IPS DF 4.7 (cell line): ENCODE measurements around the gene LETM1.

Experiments
- DNase-seq: peaks from one replicate; pipeline ENCODE4 v3.0.0-alpha.2; 2013; ENCODE audit warnings: low spot score; ENCODE audit errors: extremely low read depth

LETM1 gene

GRCh38 chr4:1795299-1796195 lies 60.4 kb downstream of the LETM1 start:
- DNase-seq, result no peak

- no peak for DNase-seq
Observed at GRCh38 chr4:1794809-1795298, 61.1 kb downstream of the LETM1 start.

GRCh38 chr4:1793940-1794808 lies 61.8 kb downstream of the LETM1 start:
- DNase-seq, result no peak

DNA sequence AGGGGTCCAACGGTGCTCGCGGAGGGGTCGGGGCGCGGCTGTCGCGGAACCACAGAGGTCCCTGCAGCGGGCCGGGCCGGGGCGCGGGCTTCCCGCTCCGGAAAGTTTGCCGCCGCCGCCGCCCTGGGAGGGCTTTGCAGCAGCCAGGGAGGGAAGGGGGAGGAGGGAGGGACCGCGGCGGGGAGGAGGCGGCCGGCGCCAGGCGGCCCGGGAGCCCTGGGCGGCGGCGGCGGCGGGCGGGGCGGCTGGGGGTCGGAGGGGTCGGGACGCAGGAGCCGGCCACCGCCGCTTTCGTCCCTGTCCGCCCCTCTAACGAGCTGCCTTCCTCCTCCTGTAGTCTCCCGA lies 62.5 kb downstream of the LETM1 start:
- DNase-seq, result no peak

GRCh38 chr4:1792832-1793495 lies 63.0 kb downstream of the LETM1 start, which contains the start of gene FGFR3:
Gene FGFR3 (plus strand): TSS chr4:1793293. CDS start chr4:1793935, 642 bp downstream.
- no peak for DNase-seq

DNA sequence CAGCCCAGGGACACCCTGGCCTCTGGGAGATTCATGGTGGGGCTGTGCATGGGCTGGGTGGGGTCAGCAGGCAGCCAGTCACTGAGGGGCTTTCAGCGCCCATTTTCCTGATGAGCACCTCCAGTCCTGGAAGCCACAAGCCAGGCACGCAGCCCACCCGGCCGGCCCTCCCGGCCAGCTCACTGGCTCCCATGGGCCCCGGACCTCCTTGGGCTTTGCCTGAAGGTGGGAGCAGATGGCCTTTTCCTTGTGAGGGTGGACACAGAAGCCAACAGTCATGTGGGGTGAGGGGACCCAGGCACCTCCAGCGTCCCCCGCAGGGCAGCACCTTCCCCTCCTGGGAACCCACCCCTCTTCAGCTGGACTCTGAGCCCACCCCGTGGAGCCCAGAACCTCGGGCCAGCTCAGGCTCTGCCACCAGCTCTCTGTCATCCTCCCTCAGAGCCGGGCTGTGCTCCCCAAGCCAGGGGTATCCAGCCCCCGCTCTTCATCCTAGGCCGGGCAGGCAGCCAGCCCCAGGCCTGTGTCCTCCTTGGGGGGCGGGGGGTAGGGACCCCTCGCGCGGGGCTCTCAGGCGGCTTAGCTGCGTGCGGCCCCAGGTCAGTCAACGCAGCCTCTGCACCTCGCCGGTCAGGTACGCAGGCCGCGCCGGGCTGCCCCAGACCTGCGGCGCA lies 63.7 kb downstream of the LETM1 start:
- DNase-seq, result no peak

DNA sequence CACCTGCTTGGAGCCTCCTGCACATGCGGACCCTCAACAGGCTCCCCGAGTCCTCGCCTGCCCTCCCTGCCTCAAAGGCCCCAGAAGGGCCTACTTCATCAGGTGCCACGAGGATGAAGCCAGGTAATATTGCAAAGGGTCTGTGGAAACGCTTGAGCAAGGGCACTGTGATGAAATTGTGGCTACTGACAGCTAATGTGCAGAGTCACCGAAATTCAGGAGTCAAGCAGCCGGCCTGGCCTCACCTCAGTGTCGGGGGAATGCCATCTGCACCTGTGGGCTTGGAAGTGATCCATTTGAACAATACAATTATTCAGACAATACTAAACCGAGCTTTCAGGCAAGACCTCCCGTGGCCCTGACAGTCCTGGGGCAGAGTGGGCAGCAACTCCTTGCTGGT lies 66.0 kb downstream of the LETM1 start:
- no peak for DNase-seq

- no peak for DNase-seq
Observed at GRCh38 chr4:1789552-1789951, 66.4 kb downstream of the LETM1 start.

- DNase-seq, result no peak
Observed at GRCh38 chr4:1788254-1788973, 67.5 kb downstream of the LETM1 start.

DNA sequence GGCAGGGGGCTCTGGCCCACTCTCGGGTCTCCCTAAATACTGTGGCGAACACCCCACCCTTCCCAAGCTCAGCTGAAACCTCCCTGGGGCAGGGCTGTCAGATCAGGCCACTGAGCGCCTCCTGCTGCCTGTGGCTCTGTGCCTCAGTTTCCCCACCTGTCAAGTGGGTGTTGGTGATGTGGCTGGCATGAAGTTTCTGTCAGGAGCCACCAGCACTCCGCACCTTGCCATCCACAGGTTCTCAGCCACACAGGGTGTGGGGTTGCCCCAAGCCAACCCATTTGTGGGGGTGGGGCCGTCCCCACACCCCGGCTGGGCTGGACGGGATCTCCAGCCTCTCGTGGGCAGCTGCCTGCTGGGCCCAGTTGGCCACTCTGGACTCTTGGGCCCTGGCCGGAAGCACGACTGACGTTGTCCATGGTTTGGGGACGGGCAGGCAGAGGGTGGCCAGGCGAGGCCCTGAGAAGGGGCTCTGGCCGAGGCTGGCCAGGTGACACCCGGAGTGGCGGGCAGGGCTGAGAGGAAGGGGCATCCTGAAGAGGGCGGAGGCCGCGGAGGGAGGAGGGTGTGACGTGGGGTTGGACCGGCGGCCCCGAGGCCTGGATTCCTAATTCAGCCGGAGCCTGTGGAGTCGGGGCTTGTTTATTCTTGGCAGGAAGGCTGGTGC lies 68.4 kb downstream of the LETM1 start:
- DNase-seq, result no peak

- DNase-seq, result no peak
Observed at GRCh38 chr4:1786544-1787362, 69.2 kb downstream of the LETM1 start.

DNA sequence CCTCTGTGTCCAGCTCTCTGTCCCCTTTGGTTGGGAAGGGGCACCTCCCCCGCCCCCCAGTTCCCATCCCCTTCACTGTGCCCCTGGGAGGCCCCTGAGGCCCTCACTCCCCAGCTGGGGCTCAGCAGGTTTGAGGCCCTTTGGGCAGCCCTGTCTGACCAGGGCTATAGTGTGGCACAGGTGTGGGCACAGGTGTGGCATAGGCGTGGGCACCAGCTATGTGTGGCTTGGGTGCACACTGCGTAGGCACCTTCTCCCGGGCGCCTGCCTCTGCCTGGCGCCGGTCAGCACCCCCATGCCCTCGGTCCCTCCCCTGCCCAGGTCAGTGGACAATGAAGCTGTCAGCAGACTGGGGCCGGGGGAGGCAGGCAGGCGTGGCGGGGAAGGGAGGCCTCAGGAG lies 70.4 kb downstream of the LETM1 start:
- DNase-seq, result no peak

GRCh38 chr4:1784789-1785591 lies 71.0 kb downstream of the LETM1 start:
- no peak for DNase-seq

DNA sequence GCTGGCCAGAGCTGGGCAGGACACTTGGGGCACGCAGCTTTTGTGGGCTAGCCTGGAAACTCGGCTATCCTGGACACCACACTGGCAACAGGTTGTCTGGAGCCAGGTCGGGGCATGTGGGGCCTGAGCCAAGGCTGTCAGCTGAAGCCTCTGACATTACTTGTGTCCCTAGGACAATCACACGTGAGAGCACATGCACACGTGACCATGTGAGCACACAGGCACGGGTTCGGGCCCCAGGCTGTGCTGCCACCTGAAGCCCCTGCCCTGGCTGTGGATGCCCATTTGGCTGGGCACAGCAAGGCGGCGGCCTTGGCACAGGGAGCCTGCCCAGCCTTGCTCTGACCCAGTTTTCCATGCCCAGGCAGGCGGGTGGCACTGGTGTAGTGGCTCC lies 71.6 kb downstream of the LETM1 start:
- no peak for DNase-seq

- no peak for DNase-seq
Observed at GRCh38 chr4:1783970-1784369, 72.0 kb downstream of the LETM1 start.

DNA sequence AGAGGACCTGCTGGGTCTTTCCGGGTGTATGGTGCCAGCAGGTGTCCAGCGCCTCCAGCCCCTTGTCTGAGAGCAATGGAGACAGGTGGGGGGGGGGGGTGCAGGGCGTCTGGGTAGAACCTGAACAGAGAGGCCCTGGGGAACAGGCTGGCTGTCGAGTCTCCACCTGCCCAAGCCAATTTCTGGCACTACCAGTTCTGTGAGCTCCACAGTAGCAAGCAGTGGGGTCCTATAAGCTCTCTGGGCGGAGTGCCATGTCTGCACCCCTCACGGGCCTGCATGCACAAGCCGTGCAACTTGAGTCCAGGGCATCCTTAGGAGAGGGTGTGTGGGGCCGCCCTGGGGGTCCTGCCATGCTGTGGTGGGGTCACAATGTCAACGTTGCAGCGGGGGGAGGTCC lies 72.9 kb downstream of the LETM1 start:
- DNase-seq, result no peak

- DNase-seq, result no peak
Observed at GRCh38 chr4:1780435-1780834, 75.5 kb downstream of the LETM1 start.
